Measurements from ENCODE around the gene FHIT.

FHIT gene

GRCh38 chr3:60983906-60984305 lies 267.3 kb downstream of the FHIT start:
- no peak for DNase-seq

- DNase-seq: no peak
Measured at GRCh38 chr3:60980342-60980692, 270.9 kb downstream of the FHIT start.

GRCh38 chr3:60979461-60980341 lies 271.6 kb downstream of the FHIT start:
- DNase-seq: no peak

GRCh38 chr3:60973321-60973720 lies 277.9 kb downstream of the FHIT start:
- DNase-seq: no peak

GRCh38 chr3:60972599-60972998 lies 278.7 kb downstream of the FHIT start:
- DNase-seq: no peak

GRCh38 chr3:60970850-60971249 lies 280.4 kb downstream of the FHIT start:
- DNase-seq: no peak

GRCh38 chr3:60967141-60967540 lies 284.1 kb downstream of the FHIT start:
- no peak for DNase-seq

GRCh38 chr3:60957541-60957940 lies 293.7 kb downstream of the FHIT start:
- no peak for DNase-seq

GRCh38 chr3:60956729-60957128 lies 294.5 kb downstream of the FHIT start:
- no peak for DNase-seq

GRCh38 chr3:60955034-60955433 lies 296.2 kb downstream of the FHIT start:
- no peak for DNase-seq

GRCh38 chr3:60954048-60954447 lies 297.2 kb downstream of the FHIT start:
- no peak for DNase-seq

- DNase-seq: no peak
Measured at GRCh38 chr3:60953351-60953750, 297.9 kb downstream of the FHIT start.

GRCh38 chr3:60952055-60952454 lies 299.2 kb downstream of the FHIT start:
- DNase-seq: no peak

GRCh38 chr3:60949146-60949545 lies 302.1 kb downstream of the FHIT start:
- DNase-seq: no peak

GRCh38 chr3:60948488-60948887 lies 302.8 kb downstream of the FHIT start:
- DNase-seq: no peak

- DNase-seq: no peak
Measured at GRCh38 chr3:60935709-60936108, 315.5 kb downstream of the FHIT start.

GRCh38 chr3:60933824-60934223 lies 317.4 kb downstream of the FHIT start:
- no peak for DNase-seq

- no peak for DNase-seq
Measured at GRCh38 chr3:60932643-60933042, 318.6 kb downstream of the FHIT start.

- DNase-seq: no peak
Measured at GRCh38 chr3:60932170-60932569, 319.1 kb downstream of the FHIT start.

GRCh38 chr3:60931452-60931851 lies 319.8 kb downstream of the FHIT start:
- no peak for DNase-seq

- no peak for DNase-seq
Measured at GRCh38 chr3:60920519-60920918, 330.7 kb downstream of the FHIT start.

- no peak for DNase-seq
Measured at GRCh38 chr3:60919296-60919695, 332.0 kb downstream of the FHIT start.

- DNase-seq: no peak
Measured at GRCh38 chr3:60917141-60917540, 334.1 kb downstream of the FHIT start.

GRCh38 chr3:60916546-60916945 lies 334.7 kb downstream of the FHIT start:
- DNase-seq: no peak

- DNase-seq: no peak
Measured at GRCh38 chr3:60913474-60913873, 337.8 kb downstream of the FHIT start.
